Measurements from ENCODE around the gene PTPRA. TPM values are rescaled to one million over a fixed set of nuclear protein-coding genes. Genes with fewer than 3 reads are reported as not detected.

Gene PTPRA
- total and polyA plus RNA-seq, 2 of the 13 experiments (the other 11 are each of a cell fraction or from before 2014, with no cell fraction given): 47.2 to 127 TPM

DNA sequence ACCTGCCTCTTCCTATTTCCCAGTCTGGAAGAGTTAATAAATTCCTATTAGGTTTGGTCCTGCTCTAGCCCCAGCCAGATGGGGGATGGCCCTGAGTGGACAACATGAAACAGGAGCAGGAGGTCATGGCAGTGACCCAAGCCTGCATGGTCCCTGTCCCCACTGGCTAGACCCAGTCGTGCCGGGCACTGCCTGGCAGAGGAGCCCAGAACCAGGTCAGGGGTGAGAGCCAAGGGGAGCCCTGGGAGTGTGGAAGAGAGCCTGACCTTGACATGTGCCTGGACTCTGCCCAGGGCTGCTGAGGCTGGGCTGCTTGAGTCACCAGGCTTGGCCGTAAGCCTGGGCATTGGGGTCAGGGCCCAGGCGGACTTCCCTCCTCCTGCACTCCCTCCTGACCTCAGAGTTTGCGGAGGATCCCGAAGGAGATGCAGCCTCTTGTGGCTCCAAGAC is 207.7 kb downstream of the PTPRA start (continued):
- TF ChIP-seq KLF15 (CRISPR knock-in tag; IDR thresholded peaks at IDR 0.05; ENCODE audit: borderline replicate concordance) (no peak), ZNF317 (CRISPR knock-in tag; IDR thresholded peaks at IDR 0.05) (0 out of 2 replicates have a peak, but pooled peaks have one; percentile 22), ZNF17 (CRISPR knock-in tag; IDR thresholded peaks at IDR 0.05) (no peak), ZNF576 (CRISPR knock-in tag; IDR thresholded peaks at IDR 0.05) (no peak), ZNF333 (CRISPR knock-in tag; IDR thresholded peaks at IDR 0.05; ENCODE audit: borderline replicate concordance) (no peak), HMGA1 (CRISPR knock-in tag; conservative IDR thresholded peaks at IDR 0.05) (no peak), ZNF761 (CRISPR knock-in tag; conservative IDR thresholded peaks at IDR 0.05) (no peak), ZNF468 (CRISPR knock-in tag; IDR thresholded peaks at IDR 0.05) (no peak), ZNF7 (CRISPR knock-in tag; IDR thresholded peaks at IDR 0.05) (no peak), ZNF839 (CRISPR knock-in tag; IDR thresholded peaks at IDR 0.05; ENCODE audit: borderline replicate concordance) (no peak), ZNF430 (CRISPR knock-in tag; IDR thresholded peaks at IDR 0.05) (no peak), FLYWCH1 (CRISPR knock-in tag; IDR thresholded peaks at IDR 0.05) (no peak), ZFP90 (CRISPR knock-in tag; IDR thresholded peaks at IDR 0.05; ENCODE audit: borderline replicate concordance) (no peak), FOXA1 (IDR thresholded peaks at IDR 0.05) (no peak), FOXA1 (CRISPR knock-in tag; IDR thresholded peaks at IDR 0.05) (no peak), GFI1 (CRISPR knock-in tag; IDR thresholded peaks at IDR 0.05; ENCODE audit: borderline replicate concordance) (no peak), RAD21 (CRISPR knock-in tag; IDR thresholded peaks at IDR 0.05) (no peak), HOMEZ (CRISPR knock-in tag; IDR thresholded peaks at IDR 0.05; ENCODE audit: low read depth) (no peak), ZNF337 (CRISPR knock-in tag; IDR thresholded peaks at IDR 0.05; ENCODE audit: borderline replicate concordance, low read depth) (no peak), ZNF501 (CRISPR knock-in tag; IDR thresholded peaks at IDR 0.05) (no peak), ZNF639 (CRISPR knock-in tag; conservative IDR thresholded peaks at IDR 0.05) (no peak), FOSL2 (CRISPR knock-in tag; IDR thresholded peaks at IDR 0.05) (peak; percentile 76), HDAC1 (CRISPR knock-in tag; IDR thresholded peaks at IDR 0.05) (0 out of 2 replicates have a peak, but pooled peaks have one; percentile 28), ZNF549 (CRISPR knock-in tag; IDR thresholded peaks at IDR 0.05) (no peak), NR2F1 (CRISPR knock-in tag; IDR thresholded peaks at IDR 0.05) (peak; percentile 79 to 88), ZNF256 (CRISPR knock-in tag; conservative IDR thresholded peaks at IDR 0.05) (no peak)
- TF ChIP-seq, protein P1, sequence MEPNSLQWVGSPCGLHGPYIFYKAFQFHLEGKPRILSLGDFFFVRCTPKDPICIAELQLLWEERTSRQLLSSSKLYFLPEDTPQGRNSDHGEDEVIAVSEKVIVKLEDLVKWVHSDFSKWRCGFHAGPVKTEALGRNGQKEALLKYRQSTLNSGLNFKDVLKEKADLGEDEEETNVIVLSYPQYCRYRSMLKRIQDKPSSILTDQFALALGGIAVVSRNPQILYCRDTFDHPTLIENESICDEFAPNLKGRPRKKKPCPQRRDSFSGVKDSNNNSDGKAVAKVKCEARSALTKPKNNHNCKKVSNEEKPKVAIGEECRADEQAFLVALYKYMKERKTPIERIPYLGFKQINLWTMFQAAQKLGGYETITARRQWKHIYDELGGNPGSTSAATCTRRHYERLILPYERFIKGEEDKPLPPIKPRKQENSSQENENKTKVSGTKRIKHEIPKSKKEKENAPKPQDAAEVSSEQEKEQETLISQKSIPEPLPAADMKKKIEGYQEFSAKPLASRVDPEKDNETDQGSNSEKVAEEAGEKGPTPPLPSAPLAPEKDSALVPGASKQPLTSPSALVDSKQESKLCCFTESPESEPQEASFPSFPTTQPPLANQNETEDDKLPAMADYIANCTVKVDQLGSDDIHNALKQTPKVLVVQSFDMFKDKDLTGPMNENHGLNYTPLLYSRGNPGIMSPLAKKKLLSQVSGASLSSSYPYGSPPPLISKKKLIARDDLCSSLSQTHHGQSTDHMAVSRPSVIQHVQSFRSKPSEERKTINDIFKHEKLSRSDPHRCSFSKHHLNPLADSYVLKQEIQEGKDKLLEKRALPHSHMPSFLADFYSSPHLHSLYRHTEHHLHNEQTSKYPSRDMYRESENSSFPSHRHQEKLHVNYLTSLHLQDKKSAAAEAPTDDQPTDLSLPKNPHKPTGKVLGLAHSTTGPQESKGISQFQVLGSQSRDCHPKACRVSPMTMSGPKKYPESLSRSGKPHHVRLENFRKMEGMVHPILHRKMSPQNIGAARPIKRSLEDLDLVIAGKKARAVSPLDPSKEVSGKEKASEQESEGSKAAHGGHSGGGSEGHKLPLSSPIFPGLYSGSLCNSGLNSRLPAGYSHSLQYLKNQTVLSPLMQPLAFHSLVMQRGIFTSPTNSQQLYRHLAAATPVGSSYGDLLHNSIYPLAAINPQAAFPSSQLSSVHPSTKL (CRISPR knock-in tag; IDR thresholded peaks at IDR 0.05): peak; percentile 72
